A549 treated with RU486 at 1 μM for 4 hours (cell line): Measurements from ENCODE around the gene SIGLEC9. TPM values are rescaled to one million over a fixed set of nuclear protein-coding genes. Genes with fewer than 3 reads are reported as not detected.

Experiments used
- total RNA-seq: library from RNA; stranded (reverse); fragments of 200-300 nt; extraction: Qiagen RNA extraction; gene quantifications from 5 replicates; pipeline ENCODE4 v1.2.3, GENCODE V29; 2022; ENCODE audit warnings: low read depth

The SIGLEC9 gene
- total RNA-seq, result not detected in 5 replicates

GRCh38 chr19:51124729-51125128 lies at the start of gene SIGLEC9:
SIGLEC9 (plus strand) TSS chr19:51124906; CDS start chr19:51124975, 69 bp downstream.

DNA sequence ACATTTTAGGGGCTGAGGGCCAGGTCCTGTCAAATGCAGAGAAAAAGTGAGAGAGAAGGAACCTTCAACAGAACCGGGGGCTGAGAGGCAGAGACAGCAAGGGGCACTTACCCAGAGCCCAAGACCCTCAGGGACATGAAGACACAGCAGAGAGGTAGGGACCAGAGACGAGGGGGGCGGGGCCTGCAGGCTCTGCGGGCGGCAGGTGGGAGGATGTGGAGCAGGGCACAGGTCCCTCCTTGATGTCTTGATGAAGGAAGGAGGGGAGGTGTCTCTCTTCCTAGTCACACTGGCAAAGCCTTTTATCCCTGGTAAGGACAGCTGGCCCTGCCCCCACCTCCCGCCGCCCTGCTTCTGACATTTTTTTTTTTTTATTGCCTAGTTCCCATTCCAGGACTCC lies 42.1 kb upstream of the SIGLEC9 start, which contains the start of gene KLK14:
Gene KLK14 (minus strand): TSS at position 277 of the 400 bp plus-strand sequence. CDS start 273 bp downstream, at position 4.

DNA sequence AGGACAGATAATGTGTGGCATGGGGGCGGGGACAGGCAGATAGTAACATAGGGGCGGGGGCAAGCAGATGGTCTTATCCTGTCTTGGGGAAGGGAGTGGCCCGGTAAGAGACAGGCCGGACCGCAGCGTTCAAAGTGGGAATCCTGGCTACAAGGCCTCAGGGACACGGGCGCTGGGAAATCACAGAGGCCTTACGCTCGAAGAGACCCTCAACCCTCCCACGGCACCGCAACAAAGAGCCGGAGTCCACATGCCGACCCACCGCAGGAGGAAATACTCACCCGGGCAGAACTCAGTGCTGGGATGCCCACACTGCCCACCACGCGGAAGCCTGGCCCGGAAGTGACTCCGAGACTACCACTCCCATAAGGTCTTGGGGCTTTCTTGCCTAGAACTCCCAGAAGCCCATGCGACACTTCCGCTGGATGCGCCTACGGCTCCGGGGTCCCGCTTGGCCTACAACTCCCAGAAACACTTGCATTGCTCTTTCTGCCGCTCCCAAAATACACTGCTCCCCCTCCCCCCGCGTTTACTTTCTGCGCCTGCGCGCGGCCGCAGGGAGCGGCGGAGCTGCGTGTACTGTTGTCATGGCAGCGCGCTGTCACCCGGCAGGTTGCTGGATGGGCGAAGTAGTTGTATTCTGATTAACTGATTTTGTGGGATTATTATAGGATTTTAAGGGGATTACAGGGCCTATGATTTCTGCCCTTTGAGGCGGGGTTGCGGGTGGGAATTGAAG lies 16.5 kb upstream of the SIGLEC9 start, which contains the start of gene CTU1:
Gene CTU1 (minus strand): TSS at position 344 of the 739 bp plus-strand sequence. CDS start 3,840 bp downstream, outside the sequence.

GRCh38 chr19:51142119-51142518 lies 17.4 kb downstream of the SIGLEC9 start, which contains the start of gene SIGLEC7:
SIGLEC7 (plus strand) TSS chr19:51142301; CDS start chr19:51142370, 69 bp downstream.

Other genes with a start within 250 kb of the SIGLEC9 start
- 0.43 TPM in 1 of 5 replicates, not detected in the others for gene KLK4, start 213.5 kb upstream of the SIGLEC9 start, total RNA-seq
- gene KLK5, start 171.9 kb upstream of the SIGLEC9 start, total RNA-seq, result not detected in 5 replicates
- 0.17 to 1.4 TPM (median 0.23 TPM) in 5 replicates for gene KLK6, start 155.3 kb upstream of the SIGLEC9 start, total RNA-seq
- not detected in 5 replicates for gene KLK7, start 141.0 kb upstream of the SIGLEC9 start, total RNA-seq
- gene KLK8, start 123.3 kb upstream of the SIGLEC9 start, total RNA-seq, result not detected in 5 replicates
- gene KLK10, start 105.2 kb upstream of the SIGLEC9 start, total RNA-seq, result 0.19 to 0.73 TPM (median 0.29 TPM) in 5 replicates
- not detected in 5 replicates for gene KLK11, start 98.3 kb upstream of the SIGLEC9 start, total RNA-seq
- gene KLK12, start 89.9 kb upstream of the SIGLEC9 start, total RNA-seq, result not detected in 5 replicates
- gene KLK13, start 59.8 kb upstream of the SIGLEC9 start, total RNA-seq, result 0.15 to 0.29 TPM in 2 of 5 replicates, not detected in the others
- gene KLK14, start 42.0 kb upstream of the SIGLEC9 start, total RNA-seq, result 0.16 to 0.92 TPM (median 0.39 TPM) in 5 replicates
- gene CTU1, start 16.5 kb upstream of the SIGLEC9 start, total RNA-seq, result 5.5 to 18.1 TPM (median 16.9 TPM) in 5 replicates
- gene SIGLEC7, start 17.4 kb downstream of the SIGLEC9 start, total RNA-seq, result not detected in 5 replicates
- 0.02 to 0.14 TPM (median 0.09 TPM) in 3 of 5 replicates, not detected in the others for gene CD33, start 100.2 kb downstream of the SIGLEC9 start, total RNA-seq
- gene SIGLECL1, start 126.2 kb downstream of the SIGLEC9 start, total RNA-seq, result not detected in 5 replicates
- gene IGLON5, start 186.7 kb downstream of the SIGLEC9 start, total RNA-seq, result 0.07 to 0.09 TPM in 2 of 5 replicates, not detected in the others
- gene VSIG10L, start 217.2 kb downstream of the SIGLEC9 start, total RNA-seq, result 6.8 to 11.3 TPM (median 10.1 TPM) in 5 replicates
- 222 to 251 TPM (median 225 TPM) in 5 replicates for gene ETFB, start 241.5 kb downstream of the SIGLEC9 start, total RNA-seq
- gene CLDND2, start 244.1 kb downstream of the SIGLEC9 start, total RNA-seq, result 6.2 to 14.6 TPM (median 10.2 TPM) in 5 replicates
- not detected in 5 replicates for gene NKG7, start 247.7 kb downstream of the SIGLEC9 start, total RNA-seq